ENCODE measurements around the gene SEPHS2.

GRCh38 chr16:30493941-30494488, 48.3 kb upstream of the SEPHS2 start:
- TF ChIP-seq EGR1 (IDR thresholded peaks at IDR 0.05), result no peak
- TF ChIP-seq CREB1 (IDR thresholded peaks at IDR 0.05; ENCODE audit: low read depth), result no peak
- TF ChIP-seq ZBTB7A (IDR thresholded peaks at IDR 0.05; ENCODE audit: low read depth), result no peak
- no peak for TF ChIP-seq FOXM1 (IDR thresholded peaks at IDR 0.05; ENCODE audit: borderline replicate concordance, low read depth)
- TF ChIP-seq, protein P1, sequence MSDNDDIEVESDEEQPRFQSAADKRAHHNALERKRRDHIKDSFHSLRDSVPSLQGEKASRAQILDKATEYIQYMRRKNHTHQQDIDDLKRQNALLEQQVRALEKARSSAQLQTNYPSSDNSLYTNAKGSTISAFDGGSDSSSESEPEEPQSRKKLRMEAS (IDR thresholded peaks at IDR 0.05), result no peak
- no peak for TF ChIP-seq NFIC (IDR thresholded peaks at IDR 0.05)
- TF ChIP-seq TCF12 (IDR thresholded peaks at IDR 0.05; ENCODE audit: low read depth), result no peak
- TF ChIP-seq, protein P2, sequence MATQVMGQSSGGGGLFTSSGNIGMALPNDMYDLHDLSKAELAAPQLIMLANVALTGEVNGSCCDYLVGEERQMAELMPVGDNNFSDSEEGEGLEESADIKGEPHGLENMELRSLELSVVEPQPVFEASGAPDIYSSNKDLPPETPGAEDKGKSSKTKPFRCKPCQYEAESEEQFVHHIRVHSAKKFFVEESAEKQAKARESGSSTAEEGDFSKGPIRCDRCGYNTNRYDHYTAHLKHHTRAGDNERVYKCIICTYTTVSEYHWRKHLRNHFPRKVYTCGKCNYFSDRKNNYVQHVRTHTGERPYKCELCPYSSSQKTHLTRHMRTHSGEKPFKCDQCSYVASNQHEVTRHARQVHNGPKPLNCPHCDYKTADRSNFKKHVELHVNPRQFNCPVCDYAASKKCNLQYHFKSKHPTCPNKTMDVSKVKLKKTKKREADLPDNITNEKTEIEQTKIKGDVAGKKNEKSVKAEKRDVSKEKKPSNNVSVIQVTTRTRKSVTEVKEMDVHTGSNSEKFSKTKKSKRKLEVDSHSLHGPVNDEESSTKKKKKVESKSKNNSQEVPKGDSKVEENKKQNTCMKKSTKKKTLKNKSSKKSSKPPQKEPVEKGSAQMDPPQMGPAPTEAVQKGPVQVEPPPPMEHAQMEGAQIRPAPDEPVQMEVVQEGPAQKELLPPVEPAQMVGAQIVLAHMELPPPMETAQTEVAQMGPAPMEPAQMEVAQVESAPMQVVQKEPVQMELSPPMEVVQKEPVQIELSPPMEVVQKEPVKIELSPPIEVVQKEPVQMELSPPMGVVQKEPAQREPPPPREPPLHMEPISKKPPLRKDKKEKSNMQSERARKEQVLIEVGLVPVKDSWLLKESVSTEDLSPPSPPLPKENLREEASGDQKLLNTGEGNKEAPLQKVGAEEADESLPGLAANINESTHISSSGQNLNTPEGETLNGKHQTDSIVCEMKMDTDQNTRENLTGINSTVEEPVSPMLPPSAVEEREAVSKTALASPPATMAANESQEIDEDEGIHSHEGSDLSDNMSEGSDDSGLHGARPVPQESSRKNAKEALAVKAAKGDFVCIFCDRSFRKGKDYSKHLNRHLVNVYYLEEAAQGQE (IDR thresholded peaks at IDR 0.05; ENCODE audit: low read depth), result no peak
- no peak for TF ChIP-seq TEAD4 (IDR thresholded peaks at IDR 0.05)
- TF ChIP-seq RAD21 (IDR thresholded peaks at IDR 0.05; ENCODE audit: low read depth), result no peak
- TF ChIP-seq TAF1 (IDR thresholded peaks at IDR 0.05; ENCODE audit: low read depth), result no peak
